DOHH2 (cell line): ENCODE data around the gene HDHD5.

ENCODE experiments used
- CTCF ChIP-seq: fragments of 200-600 bp; sonication (generic); IDR thresholded peaks from one replicate; pipeline ENCODE4 v1.5.1; 2014; ENCODE audit warnings: antibody characterized with exemption, mild to moderate bottlenecking, low read depth, low read length; ENCODE audit not compliant: poor library complexity, severe bottlenecking
- EZH2phosphoT487 ChIP-seq: fragments of 200-600 bp; sonication (generic); IDR thresholded peaks from 2 replicates; pipeline ENCODE4 v1.6.1; 2017; ENCODE audit warnings: borderline replicate concordance, mild to moderate bottlenecking, antibody characterized with exemption, low read length, moderate library complexity, mixed read lengths

GRCh38 chr22:17116572-17117330 lies 42.3 kb downstream of the HDHD5 start:
- TF ChIP-seq CTCF: no peak
- no peak for TF ChIP-seq EZH2phosphoT487
